ENCODE measurements around the gene PHLDA3. TPM values are rescaled to one million over a fixed set of nuclear protein-coding genes. Genes with fewer than 3 reads are reported as not detected.

PHLDA3 gene
- total RNA-seq, 1 experiment from 2014 or later: 22.1 TPM

- ChIA-PET CTCF (interaction anchor here (1.1 to 4.8 kb wide), 11 partner anchors 9 to 312 kb away, joined by 3 to 194 read pairs (median 9); partner anchors contain the start of gene PHLDA3), RAD21 (ENCODE audit: low non-redundant PET in 1 of 2, low total read pairs in 2 of 2, uncharacterized antibody in 2 of 2, unreplicated experiment in 2 of 2) (interaction anchor here in 1 of 2 experiments (1.1 to 2.9 kb wide), 3 partner anchors 30 to 220 kb away, joined by 4 to 23 read pairs (median 6); no protein-coding TSS in a partner anchor), POLR2A (interaction anchor here (1.0 to 1.8 kb wide), 3 partner anchors 30 to 230 kb away, joined by 3 to 17 read pairs (median 3); no protein-coding TSS in a partner anchor)
- TF ChIP-seq ZFX (IDR thresholded peaks at IDR 0.05) (no peak), CEBPB (IDR thresholded peaks at IDR 0.05; ENCODE audit: low read depth) (no peak), RAD21 (IDR thresholded peaks at IDR 0.05; ENCODE audit: low read depth) (no peak), MAX (IDR thresholded peaks at IDR 0.05) (no peak), ZNF274 (IDR thresholded peaks at IDR 0.05; ENCODE audit: low read depth, low read length) (no peak), SIN3A (IDR thresholded peaks at IDR 0.05; ENCODE audit: low read depth) (no peak), ATF3 (IDR thresholded peaks at IDR 0.05) (no peak), EZH2phosphoT487 (IDR thresholded peaks at IDR 0.05; ENCODE audit: borderline replicate concordance) (no peak), ZBTB33 (IDR thresholded peaks at IDR 0.05; ENCODE audit: extremely low read depth, insufficient replicate concordance, low read length) (no peak), EZH2 (IDR thresholded peaks at IDR 0.05) (no peak), TCF7L2 (IDR thresholded peaks at IDR 0.05; ENCODE audit: borderline replicate concordance, extremely low read depth, insufficient read depth, insufficient read length) (no peak), FOSL1 (IDR thresholded peaks at IDR 0.05; ENCODE audit: low read depth) (no peak), SRF (IDR thresholded peaks at IDR 0.05; ENCODE audit: low read depth) (no peak), ELF1 (IDR thresholded peaks at IDR 0.05; ENCODE audit: borderline replicate concordance, low read depth) (no peak), SP1 (IDR thresholded peaks at IDR 0.05; ENCODE audit: low read depth) (no peak), POLR2A (IDR thresholded peaks at IDR 0.05; ENCODE audit: borderline replicate concordance, extremely low read depth, insufficient read depth, insufficient read length) (no peak), POLR2AphosphoS5 (IDR thresholded peaks at IDR 0.05; ENCODE audit: low read depth, low read length) (no peak)
- TF ChIP-seq, protein P1, sequence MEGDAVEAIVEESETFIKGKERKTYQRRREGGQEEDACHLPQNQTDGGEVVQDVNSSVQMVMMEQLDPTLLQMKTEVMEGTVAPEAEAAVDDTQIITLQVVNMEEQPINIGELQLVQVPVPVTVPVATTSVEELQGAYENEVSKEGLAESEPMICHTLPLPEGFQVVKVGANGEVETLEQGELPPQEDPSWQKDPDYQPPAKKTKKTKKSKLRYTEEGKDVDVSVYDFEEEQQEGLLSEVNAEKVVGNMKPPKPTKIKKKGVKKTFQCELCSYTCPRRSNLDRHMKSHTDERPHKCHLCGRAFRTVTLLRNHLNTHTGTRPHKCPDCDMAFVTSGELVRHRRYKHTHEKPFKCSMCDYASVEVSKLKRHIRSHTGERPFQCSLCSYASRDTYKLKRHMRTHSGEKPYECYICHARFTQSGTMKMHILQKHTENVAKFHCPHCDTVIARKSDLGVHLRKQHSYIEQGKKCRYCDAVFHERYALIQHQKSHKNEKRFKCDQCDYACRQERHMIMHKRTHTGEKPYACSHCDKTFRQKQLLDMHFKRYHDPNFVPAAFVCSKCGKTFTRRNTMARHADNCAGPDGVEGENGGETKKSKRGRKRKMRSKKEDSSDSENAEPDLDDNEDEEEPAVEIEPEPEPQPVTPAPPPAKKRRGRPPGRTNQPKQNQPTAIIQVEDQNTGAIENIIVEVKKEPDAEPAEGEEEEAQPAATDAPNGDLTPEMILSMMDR (IDR thresholded peaks at IDR 0.05 in 2 of 3, conservative IDR thresholded peaks at IDR 0.05 in 1 of 3; ENCODE audit: borderline replicate concordance in 1 of 3, insufficient read depth in 1 of 3, low read depth in 2 of 3, low read length in 2 of 3): no peak
- H3K36me3 ChIP-seq (ENCODE audit: control insufficient read depth in 1 of 2, insufficient read depth in 2 of 2, low read length in 2 of 2): no peaks in the 10 kb centered on the region; a peak in 1 of 4 replicates
- H3K9me2 ChIP-seq (ENCODE audit: insufficient read depth): no peaks in the 10 kb centered on the region
- no TSS peak for BruUV-seq (replicated peaks)
- no peaks in the 10 kb centered on the region for H3K27me3 ChIP-seq (ENCODE audit: insufficient read depth, low read length)
- no peak overlapping the region for H3K4me3 ChIP-seq (replicated peaks in 1 of 2; ENCODE audit: low read depth in 1 of 2, low read length in 2 of 2)
- ATAC-seq (no peak), DNase-seq (ENCODE audit: low read depth, low spot score) (no peak)
- no peaks in the 10 kb centered on the region for H4K20me1 ChIP-seq (ENCODE audit: insufficient read depth)
- H3K79me2 ChIP-seq (ENCODE audit: insufficient read depth, low read length): no peaks in the 10 kb centered on the region
- H3K9me3 ChIP-seq (ENCODE audit: control insufficient read depth in 1 of 2, insufficient read depth in 1 of 2, low read depth in 1 of 2, low read length in 2 of 2): no peaks in the 10 kb centered on the region
- H3K4me1 ChIP-seq (ENCODE audit: control insufficient read depth in 1 of 2, insufficient read depth in 2 of 2, low read length in 2 of 2): peaks cover 23 to 29% of the 10 kb centered on the region in 2 experiments
- H2AFZ ChIP-seq (ENCODE audit: low read depth, low read length, poor library complexity, severe bottlenecking): no peak overlapping the region
- H3K4me2 ChIP-seq (ENCODE audit: low read length): no peak overlapping the region
- no peak overlapping the region for H3K9ac ChIP-seq (ENCODE audit: low read length)
- intact Hi-C loops (cut with micrococcal nuclease): loop anchor here (1.0 kb wide), 3 partner anchors 31 to 222 kb away; no protein-coding TSS in a partner anchor
- H3K27ac ChIP-seq (ENCODE audit: low read depth, low read length): peak overlapping the region; percentile 15; the same call in 1 of the 2 replicates
Measured at GRCh38 chr1:201482755-201483154, 13.8 kb upstream of the PHLDA3 start.
